NCI-H1417 treated with DMSO at 0.1 percent for 48 hours (cell line): ENCODE results near the gene ARHGAP24.

ENCODE experiments used
- DNase-seq: peaks from one replicate; lab custom pipeline; 2025; lab: John Stamatoyannopoulos, UW

Gene ARHGAP24

DNA sequence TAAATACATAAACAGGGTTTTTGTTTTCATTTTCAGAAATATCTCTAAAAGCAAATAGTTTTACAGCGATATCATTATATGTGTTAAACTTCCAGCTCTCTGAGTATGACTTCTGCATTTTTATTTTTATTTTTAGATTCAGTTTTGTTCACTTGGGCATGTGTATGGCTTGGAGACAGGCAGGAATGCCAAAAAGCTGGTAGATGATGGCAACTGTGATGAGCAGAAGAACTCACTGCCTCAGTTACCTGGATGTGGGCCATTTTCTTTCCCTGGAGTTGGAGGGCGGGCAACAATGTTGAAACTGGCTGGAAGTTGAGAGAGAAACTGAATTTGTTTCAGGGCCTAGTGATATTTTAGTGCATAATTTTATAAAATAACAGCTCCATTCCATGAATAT is 266.4 kb downstream of the ARHGAP24 start:
- DNase-seq: no peak

DNA sequence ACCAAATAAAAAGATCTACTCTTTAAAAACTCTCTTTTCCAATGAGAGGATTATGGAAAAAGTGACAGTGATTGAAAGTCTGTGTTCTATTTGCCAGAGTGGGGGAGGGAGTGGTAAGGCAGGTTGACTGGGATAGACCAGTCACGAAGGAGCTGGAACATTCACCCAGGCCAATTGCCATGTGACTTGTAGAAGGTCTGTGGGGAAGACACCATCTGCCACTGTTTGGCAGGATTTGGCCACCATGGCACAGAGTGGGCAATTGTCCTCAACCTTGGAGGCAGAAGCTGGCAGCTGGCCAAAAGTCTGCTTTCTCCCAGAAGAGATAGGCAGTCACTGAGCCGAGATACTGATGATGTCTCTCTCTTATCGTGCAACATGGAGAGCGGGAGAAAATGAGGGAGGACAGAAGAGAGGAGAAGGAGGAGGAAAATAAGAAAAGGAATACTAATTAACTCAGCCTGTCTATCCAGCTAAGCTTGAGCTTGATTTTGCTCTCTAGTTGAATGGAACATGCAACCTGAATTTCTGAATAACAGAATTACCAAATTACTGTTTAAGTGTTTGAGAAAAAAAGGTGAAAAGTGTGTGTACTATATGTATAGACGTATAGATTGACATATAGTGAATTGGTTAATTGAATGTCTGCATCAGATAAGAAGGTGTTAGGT is 267.1 kb downstream of the ARHGAP24 start:
- DNase-seq: no peak

DNA sequence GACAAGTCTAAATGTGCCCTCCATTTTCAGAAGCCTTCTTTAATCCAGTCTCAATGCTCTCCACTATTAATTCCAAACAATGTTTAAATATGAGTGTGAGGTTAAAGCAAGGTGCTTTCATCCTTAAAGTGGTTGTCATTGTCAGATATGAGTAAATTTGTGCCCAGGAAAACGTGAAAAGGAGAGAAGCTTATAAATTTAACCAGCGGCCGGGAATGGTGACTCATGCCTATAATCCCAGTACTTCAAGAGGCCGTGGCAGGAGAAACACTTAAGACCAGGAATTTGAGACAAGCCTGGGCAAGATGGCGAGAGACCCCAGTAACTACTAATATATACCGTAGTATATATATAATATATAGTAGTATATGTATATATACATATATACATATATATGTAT is 270.0 kb downstream of the ARHGAP24 start:
- DNase-seq: no peak

DNA sequence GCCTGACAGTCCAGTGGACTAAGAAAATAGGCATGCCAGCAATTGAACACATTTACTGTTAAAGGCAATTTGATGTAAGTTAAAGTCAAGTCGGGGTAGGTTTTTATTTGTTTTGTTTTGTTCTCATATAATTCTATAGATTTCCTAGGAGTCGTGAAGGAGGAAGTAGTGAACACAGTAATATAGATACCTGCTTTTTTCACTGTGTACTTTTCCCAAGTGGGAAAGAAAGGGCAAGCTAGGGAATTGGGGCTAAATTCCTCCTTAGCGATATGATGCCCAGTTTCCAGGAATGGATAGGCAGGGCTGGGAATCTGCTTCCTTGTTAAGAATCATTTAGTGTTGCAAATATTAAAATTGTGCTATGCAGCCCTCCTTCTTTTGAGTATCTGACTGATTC is 271.0 kb downstream of the ARHGAP24 start:
- no peak for DNase-seq

DNA sequence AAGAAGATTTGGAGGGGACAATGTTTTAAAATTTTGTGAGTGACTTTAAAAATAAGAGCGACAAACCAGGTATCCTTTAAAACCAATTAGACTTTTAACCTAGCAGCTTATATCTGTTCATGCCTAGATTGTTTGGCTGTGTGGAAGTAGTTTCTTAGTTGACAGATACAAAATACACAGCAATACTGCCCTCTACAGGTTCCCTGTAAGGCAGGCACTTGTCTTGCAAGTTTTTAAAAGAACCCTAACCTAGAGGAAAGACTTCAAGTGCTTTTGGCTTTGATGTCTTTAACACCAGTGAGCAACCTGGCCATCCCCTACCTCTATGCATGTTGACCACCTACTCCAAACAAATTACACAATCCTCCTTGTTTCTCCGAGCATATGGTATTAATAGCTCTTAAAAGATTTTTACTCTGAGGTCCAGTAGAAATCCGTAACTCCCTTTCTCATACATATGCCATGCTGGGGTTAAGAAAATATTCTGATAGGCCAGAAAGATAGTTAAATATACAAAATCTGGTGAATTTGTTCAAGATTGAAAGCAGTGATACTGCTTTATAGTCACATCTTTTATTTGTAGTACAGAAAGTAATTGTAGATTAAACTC is 273.0 kb downstream of the ARHGAP24 start:
- peak; percentile 46 for DNase-seq

DNA sequence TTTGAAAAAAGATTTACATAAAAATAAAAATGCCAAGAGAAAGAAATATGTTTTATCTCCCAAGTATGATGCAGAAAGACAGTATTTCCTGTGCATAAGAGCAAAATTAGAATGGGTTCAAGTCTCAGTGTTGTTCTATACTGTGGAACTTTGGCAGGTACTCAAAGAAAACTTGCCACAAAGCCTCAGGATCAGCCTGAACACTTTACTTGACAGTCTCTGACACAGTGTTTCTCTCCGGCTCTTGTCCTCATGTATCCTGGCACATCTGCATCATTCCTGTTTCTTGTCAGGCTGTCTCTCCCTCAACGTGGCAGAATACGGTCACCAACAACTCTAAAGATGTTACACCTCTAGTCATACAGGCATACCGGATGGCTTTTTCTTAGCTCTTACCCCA is 273.7 kb downstream of the ARHGAP24 start:
- DNase-seq: no peak

DNA sequence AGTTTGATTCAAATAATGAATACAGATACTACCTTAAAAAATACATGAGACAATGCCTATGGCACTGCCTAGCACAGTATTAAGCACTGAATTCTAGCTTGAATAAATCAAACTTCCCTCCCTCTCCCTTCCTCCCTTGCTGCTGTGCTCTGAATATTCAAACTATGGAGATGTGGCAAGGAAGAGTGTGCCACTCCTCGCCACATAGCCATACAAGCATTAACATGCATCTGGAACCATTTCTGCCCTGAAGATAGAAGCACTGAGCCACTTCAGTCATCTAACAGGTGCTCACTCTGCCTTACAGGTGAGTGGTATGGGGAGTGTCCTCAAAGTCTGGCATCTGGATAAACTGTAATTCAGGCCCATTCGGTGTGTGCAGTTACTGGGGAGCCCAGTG is 276.9 kb downstream of the ARHGAP24 start:
- no peak for DNase-seq

DNA sequence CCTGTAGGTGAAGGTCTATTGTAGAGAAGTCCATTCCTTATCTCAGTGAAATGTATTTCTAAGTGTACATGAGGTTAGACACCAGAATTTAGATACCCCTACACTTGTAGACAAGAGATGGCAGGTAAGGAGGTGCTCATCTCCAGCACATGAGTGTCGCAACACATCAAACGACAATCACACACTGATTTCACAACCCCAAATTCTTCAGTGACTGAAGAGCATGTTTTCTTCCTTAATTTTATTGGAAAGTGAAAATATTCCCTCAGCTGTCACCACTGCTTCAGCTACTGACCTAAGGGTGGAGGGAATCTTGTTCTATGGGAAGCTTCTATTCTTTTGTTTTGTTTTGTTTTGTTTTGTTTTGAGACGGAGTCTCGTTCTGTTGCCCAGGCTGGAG is 280.3 kb downstream of the ARHGAP24 start:
- no peak for DNase-seq

DNA sequence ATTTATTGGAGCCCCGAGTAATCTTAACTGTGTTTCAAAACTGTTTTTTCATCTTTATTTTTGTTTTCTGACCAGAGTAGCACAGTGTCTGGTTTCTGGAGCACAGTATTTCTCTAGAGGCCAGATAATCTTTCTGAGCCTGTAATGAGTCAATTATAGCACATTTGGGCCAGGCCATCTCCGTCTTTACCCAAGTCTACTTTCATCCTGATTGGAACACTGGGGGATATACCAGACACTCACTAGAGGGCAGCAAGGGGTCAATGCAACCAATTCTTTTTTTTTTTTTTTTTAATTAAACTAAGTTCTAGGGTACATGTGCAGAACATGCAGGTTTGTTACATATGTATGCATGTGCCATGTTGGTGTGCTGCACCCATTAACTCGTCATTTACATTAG is 282.0 kb downstream of the ARHGAP24 start:
- DNase-seq: no peak

DNA sequence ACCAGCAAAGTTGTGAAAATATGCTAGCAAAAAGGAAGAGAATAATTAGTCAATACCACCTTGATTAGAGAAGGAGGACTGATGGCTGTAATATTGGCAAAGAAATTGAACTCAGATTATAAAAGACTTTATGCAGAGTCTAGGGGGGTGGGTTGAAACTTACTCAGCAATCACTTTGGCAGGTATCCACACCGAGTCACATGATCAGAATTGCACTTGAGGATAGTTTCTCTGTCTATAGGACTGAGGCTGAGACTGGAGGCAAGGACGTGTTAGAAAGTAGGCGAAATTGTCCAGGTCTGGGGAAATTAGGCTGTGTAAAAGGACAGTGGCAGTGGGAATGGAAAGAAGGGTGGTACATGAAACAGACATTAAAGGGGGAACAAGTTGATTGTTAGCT is 284.4 kb downstream of the ARHGAP24 start:
- DNase-seq: no peak

DNA sequence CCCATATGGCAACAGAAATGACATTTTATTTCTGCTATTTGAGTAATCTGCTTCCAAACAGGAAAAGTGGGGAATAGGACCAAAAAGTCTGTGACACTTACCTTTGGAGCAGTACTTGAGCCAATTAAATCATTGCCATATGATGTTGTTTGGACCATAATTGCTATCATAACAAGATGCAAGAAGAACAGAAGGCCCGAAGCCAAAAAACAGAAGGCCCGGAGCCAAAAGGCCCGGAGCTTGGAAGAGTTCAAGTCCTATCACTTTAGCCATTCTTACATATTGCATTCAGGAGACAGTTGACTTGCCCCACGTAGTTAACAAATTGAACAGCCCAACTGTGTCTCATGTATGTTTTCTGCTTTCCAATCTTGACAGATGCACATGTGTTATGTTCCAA is 285.6 kb downstream of the ARHGAP24 start:
- no peak for DNase-seq

DNA sequence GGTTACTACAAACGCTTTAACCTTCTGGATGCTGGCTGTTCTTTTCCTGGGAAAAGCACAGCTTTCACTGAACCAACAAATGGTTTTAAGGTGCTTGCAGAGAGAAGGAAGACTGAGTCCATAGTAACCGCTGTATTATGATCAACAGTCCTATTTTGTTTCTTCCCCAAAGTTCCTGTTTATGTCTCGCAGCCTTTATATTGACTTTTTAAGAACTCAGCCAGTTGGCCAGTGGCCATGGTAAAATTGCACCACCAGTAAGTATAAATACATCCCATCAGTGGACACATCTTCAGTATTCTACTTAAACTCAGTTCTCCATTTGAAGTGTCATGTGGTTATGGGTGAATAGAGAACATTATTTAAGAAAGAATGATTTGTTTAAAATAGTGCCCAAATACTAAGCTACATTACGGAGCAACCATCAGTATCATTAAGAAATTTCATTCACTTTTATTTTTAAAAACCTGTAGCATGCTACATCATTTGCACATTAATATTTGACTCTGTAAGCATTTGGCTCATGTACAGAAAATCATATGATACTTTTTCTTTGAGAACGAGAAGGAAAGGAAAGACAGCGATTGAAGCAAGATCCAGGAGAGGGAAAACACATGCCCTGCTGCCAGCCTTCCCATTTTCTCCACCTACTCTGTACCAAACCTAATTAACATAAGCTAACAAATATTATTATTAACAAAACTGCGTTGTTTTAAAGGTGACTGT is 287.0 kb downstream of the ARHGAP24 start:
- no peak for DNase-seq

DNA sequence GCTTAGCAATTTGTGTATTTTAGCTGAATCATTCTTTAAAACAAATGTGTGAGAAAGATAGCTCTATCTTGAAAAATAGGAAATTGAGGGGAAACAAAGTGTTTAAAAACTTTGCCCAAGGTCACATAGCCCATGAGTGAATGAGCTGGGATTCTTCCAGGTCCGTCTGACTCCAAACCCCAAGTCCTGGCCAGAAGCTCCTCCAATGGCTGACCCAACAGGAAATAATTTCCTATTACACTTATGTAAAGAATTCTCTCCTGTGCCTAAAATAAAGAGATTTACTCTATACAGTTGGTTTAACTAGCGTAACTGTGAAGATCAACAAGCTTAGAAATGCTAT is 287.6 kb downstream of the ARHGAP24 start:
- DNase-seq: no peak

DNA sequence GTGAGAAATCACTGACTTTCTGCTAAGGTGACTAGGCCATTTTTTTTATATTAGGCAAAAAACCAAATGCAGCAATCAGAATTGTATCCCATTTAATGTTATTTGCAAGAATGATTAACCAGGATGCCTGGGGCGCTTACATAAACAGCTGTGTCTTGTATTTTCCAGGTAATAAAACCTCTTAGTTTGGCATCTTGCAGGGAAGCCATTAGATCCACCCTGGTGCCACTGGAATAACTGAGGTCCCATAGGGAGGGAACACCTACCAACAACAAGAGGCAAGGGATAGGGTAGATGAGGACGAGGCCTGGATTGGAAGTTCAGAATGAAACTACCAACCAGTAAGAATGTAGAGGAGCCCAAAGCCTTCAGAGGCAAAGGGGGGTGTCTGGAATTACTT is 288.3 kb downstream of the ARHGAP24 start:
- DNase-seq: no peak

DNA sequence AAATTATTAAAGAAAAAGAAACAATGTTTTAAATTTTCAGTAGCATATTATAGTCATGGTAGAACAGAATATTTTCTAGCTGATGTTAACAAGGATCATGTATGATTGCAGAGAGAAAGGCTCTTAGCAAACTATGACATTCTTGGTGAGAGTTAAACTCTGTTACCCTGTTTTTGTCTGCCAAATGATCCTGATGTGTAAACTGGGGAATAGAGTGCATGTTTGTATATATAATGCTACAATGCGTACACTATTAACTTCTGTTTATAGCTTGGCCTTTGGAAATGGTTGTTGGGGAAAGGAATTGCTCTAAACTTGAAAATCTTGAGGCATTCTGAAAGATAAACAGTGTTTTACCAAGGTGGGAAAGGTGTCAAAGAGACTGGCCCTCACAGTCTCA is 292.7 kb downstream of the ARHGAP24 start:
- no peak for DNase-seq

DNA sequence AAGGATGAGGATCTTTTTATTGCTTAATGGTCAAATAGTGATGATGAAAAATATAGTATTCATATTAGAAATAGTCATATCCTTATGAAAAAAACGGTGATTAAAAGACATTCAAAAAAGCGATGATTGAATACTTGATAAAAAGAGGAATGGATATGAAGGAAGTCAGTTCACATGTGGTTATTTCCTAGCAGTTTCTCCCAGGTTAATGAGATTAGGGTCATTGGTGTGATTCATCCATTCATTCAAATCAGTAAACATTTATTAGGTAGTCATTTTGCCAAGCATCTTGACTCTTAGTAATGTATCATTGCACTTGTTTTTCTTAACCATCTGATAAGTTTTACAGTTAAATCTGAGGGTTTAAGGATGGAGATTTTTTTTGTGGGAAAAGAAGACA is 294.1 kb downstream of the ARHGAP24 start:
- no peak for DNase-seq

DNA sequence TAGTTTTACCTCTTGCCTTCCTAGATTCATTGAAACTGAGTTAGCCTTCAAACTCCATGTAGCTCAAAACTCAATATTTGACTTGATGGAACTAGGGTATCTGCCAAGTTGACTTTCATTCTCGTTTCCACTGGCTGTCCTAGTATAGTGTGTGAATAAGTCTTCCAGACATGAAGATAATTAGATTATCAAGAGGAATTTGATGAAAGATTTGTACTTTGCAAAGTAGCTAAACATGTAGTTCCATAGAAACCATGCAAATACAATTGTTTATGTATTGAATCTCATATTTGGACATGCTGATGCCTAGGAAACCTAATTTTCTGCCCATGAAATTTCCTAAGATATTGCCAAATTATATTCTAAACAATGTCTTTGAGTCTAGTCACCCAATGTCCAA is 297.5 kb downstream of the ARHGAP24 start:
- no peak for DNase-seq

DNA sequence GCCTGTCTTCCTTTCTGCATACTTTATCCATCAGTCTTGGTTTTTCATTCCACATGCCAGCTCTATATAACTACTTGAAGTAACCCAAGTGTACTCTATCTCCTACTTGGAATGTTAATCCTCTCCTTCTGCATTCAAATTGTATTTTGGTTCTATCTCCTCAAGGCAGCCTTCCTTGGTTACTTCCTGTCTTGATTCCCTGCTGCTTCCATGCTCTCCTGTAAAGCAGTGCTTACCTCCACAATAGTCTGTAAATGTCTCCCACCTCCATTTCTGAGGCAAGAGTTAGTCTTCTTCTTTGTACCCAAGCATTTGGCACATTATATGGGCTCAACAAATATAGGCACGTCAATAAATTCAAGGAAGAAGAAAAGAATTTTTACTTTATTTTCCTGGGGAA is 298.4 kb downstream of the ARHGAP24 start:
- no peak for DNase-seq

DNA sequence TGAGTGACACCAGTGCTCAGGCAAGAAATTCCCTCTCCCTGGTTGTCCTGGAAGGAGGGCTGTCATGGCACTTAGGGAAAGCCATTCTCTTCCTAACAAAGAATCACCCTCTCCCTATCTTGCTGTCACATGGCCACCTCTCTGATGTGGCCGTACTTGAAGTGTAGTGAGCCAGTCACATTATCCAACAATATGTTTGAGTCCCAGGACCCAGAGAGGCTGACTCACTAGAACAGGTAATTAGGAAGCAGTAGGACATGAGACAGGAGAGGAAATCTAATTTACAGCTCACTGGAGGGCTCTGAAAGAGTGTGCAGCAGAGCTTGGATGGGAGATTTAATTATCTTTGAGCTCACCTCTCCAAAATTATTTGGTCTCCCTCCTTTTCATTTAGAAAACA is 299.1 kb downstream of the ARHGAP24 start:
- no peak for DNase-seq

DNA sequence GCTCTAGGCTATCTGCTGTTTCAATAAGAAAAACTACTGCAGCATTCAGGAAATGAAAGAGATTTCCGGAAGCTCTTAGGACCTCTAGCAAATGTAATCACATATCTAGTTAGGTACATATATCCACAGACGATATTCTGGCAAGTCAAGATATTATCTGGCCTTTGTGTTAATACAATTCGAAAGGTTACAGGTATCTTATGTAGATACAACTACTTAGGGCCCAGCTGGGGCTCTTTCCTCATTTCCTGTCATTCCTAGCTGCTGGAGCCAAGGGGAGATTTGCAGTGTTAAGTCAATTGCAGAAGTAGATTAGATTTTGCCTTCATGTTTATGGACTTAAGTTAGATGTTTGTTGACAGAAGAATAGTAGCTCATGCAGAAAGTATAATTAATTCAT is 299.5 kb downstream of the ARHGAP24 start:
- DNase-seq: no peak

DNA sequence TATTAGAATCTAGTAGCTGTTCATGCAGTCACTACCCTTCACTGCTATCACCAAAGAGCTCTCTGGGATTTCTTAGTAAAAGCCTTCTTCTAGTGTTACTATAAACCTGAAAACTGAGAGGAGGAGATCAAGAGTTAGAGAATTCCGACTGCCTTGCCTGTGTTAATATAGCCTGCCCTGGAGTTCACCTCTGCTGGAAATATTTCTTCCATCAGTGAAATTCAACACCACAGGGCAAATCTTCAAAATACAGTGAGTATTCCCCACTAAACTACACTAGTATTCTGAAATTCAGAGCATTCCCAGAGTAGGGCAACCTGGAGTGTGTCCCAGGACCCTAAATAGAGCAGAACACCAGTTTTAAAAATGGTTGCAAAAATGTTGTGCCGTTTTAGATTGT is 301.1 kb downstream of the ARHGAP24 start:
- no peak for DNase-seq

DNA sequence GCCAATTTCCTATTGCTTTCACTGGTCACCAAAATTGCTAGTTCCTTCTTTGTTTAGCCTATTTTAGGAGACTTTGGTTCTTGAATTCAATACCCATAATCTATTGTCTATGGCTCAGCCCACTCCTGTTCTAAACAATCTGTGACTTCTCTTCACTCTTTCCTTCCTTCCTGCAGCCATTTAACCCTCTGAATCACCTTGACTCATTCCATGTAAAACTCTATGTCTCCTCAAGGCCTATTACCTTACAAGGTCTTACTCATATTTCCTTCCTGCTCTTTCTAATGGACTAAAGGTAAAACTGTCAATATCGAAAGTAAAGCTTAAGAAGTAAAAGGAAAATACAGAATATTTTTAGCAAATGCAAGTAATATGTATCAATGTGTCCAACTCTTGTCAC is 301.6 kb downstream of the ARHGAP24 start:
- no peak for DNase-seq

DNA sequence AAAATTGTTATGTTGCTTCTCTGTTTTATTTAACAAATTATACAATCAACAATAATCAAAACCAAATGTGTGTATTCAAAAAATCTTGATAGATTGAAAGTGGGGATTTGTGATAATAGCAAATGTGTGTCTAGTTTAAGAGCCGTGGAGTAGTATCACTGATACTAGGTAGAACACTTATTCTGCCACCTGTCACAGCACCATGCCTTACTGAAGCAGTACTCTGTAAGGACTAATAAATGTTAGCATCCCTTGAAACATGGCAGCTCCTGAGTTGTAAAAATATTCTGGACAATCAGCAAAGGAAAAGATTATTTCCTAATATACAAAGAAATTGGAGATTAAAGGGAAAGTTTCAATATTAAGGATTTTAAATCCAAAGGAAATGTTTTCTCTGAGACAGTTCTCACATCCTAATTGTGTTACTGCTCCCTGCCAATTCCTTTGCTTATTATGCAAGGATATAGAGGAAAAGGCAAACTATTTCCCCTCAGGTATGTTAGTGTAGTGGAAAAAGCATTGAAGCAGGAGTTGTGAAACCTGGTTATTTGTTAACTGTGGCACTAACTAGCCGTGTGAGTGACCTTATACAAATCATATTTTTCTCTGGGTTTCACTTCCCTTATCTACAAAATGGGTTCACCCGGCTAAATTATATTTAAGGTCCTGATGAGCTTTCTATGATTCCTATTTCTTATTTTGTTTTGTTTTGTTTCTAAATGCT is 303.1 kb downstream of the ARHGAP24 start:
- no peak for DNase-seq
